Upper lobe of right lung (tissue), 1 donor: ENCODE data around the gene EGR2. TPM values are rescaled to one million over a fixed set of nuclear protein-coding genes. Genes with fewer than 3 reads are reported as not detected.

Source experiments
- ATAC-seq: fragments of 200-7000 bp; cut with Tn5 transposase; one replicate; pipeline ENCODE4 v1.9.1; 2020; ENCODE audit warnings: mild to moderate bottlenecking, moderate library complexity
- DNase-seq: peaks from one replicate; pipeline ENCODE4 v3.0.0-alpha.2; 2020
- H3K27ac ChIP-seq: fragments of 200-600 bp; one replicate; pipeline ENCODE4 v1.8.0; 2022
- H3K27me3 ChIP-seq: fragments of 200-600 bp; one replicate; pipeline ENCODE4 v1.8.0; 2022; ENCODE audit warnings: mild to moderate bottlenecking
- H3K36me3 ChIP-seq: fragments of 200-600 bp; one replicate; pipeline ENCODE4 v1.8.0; 2022
- H3K4me1 ChIP-seq: fragments of 200-600 bp; one replicate; pipeline ENCODE4 v1.8.0; 2022
- H3K4me3 ChIP-seq: fragments of 200-600 bp; one replicate; pipeline ENCODE4 v1.8.0; 2022; ENCODE audit warnings: mild to moderate bottlenecking
- H3K9me3 ChIP-seq: fragments of 200-600 bp; one replicate; pipeline ENCODE4 v1.8.0; 2022
- intact Hi-C: fragments of 100-400 bp; cut with DNase I; formaldehyde crosslinking; loops from one replicate; pipeline ENCODE4 v1.11.0; 2022
- total RNA-seq: library from RNA; stranded (reverse); fragmentation: NEBNext Ultra II Directional; extraction: Animal tissue kit (Norgen Biotek cat#: 25700); gene quantifications from one replicate; pipeline ENCODE4 v1.2.1, GENCODE V29; 2021
- TF ChIP-seq, protein P1 (sequence below): fragments of 200-600 bp; IDR thresholded peaks from one replicate; pipeline ENCODE4 v1.8.0; 2022; ENCODE audit warnings: antibody characterized with exemption
- donor health status: DM: no; HTN: yes; CAD: no; lungs with severe emphysema.

Gene EGR2
- total RNA-seq, 1 donor from 2014 or later, result 41.4 TPM

- H3K4me1 ChIP-seq, result peaks cover 28% of the 10 kb centered on the region
- H3K9me3 ChIP-seq, result no peaks in the 10 kb centered on the region
- DNase-seq (peak; percentile 67), ATAC-seq (no peak)
- H3K36me3 ChIP-seq, result no peaks in the 10 kb centered on the region
- intact Hi-C loops, result loop anchor here (10.0 kb wide), 1 partner anchor 370 kb away; no protein-coding TSS in a partner anchor
- peak overlapping the region; percentile 88 for H3K4me3 ChIP-seq
- TF ChIP-seq, protein P1, sequence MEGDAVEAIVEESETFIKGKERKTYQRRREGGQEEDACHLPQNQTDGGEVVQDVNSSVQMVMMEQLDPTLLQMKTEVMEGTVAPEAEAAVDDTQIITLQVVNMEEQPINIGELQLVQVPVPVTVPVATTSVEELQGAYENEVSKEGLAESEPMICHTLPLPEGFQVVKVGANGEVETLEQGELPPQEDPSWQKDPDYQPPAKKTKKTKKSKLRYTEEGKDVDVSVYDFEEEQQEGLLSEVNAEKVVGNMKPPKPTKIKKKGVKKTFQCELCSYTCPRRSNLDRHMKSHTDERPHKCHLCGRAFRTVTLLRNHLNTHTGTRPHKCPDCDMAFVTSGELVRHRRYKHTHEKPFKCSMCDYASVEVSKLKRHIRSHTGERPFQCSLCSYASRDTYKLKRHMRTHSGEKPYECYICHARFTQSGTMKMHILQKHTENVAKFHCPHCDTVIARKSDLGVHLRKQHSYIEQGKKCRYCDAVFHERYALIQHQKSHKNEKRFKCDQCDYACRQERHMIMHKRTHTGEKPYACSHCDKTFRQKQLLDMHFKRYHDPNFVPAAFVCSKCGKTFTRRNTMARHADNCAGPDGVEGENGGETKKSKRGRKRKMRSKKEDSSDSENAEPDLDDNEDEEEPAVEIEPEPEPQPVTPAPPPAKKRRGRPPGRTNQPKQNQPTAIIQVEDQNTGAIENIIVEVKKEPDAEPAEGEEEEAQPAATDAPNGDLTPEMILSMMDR, result no peak
- H3K27me3 ChIP-seq, result peaks cover 17% of the 10 kb centered on the region
- peak overlapping the region; percentile 86 for H3K27ac ChIP-seq
These were observed 1.3 kb downstream of the EGR2 start for GRCh38 chr10:62814756-62815380.

- no peak for ATAC-seq
- H3K4me1 ChIP-seq, result peaks cover 28% of the 10 kb centered on the region
- no peak overlapping the region for H3K27ac ChIP-seq
- no peak for DNase-seq
- intact Hi-C loops, result loop anchor here (10.0 kb wide), 1 partner anchor 369 kb away; no protein-coding TSS in a partner anchor
- peaks cover 17% of the 10 kb centered on the region for H3K27me3 ChIP-seq
- H3K9me3 ChIP-seq, result no peaks in the 10 kb centered on the region
- no peaks in the 10 kb centered on the region for H3K36me3 ChIP-seq
- peak overlapping the region; percentile 88 for H3K4me3 ChIP-seq
- TF ChIP-seq, protein P1, result no peak
These were observed 2.2 kb downstream of the EGR2 start for GRCh38 chr10:62813981-62814380.

DNA sequence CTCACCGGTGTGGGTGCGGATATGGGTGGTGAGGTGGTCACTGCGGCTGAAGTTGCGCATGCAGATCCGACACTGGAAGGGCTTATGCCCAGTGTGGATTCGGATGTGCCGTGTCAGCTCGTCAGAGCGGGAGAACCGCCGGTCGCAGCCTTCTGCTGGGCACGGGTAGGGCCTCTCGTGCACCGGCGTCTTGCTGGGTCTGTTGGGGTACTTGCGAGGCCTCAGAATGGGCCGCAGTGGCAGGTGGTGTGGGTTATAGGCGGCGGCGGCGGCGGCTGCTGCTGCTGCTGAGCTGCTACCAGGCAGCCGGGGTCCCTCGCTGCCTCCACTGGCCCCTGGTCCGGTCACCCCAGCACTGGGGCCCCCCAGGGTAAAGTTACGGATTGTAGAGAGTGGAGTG lies 2.7 kb downstream of the EGR2 start:
- H3K36me3 ChIP-seq, result no peaks in the 10 kb centered on the region
- H3K4me1 ChIP-seq, result peaks cover 30% of the 10 kb centered on the region
- TF ChIP-seq, protein P1, result no peak
- H3K4me3 ChIP-seq, result peak overlapping the region; percentile 21
- peaks cover 17% of the 10 kb centered on the region for H3K27me3 ChIP-seq
- H3K27ac ChIP-seq, result no peak overlapping the region
- intact Hi-C loops, result loop anchor here (10.0 kb wide), 1 partner anchor 369 kb away; no protein-coding TSS in a partner anchor
- ATAC-seq (no peak), DNase-seq (no peak)
- no peaks in the 10 kb centered on the region for H3K9me3 ChIP-seq

GRCh38 chr10:62812672-62813439 lies 3.3 kb downstream of the EGR2 start:
- Histone ChIP-seq H3K27ac (no peak overlapping the region), H3K4me1 (peaks cover 28% of the 10 kb centered on the region), H3K9me3 (no peaks in the 10 kb centered on the region), H3K27me3 (peaks cover 17% of the 10 kb centered on the region), H3K36me3 (no peaks in the 10 kb centered on the region), H3K4me3 (no peak overlapping the region)
- TF ChIP-seq, protein P1, result no peak
- DNase-seq (peak; percentile 63), ATAC-seq (no peak)
- intact Hi-C loops, result loop anchor here (10.0 kb wide), 1 partner anchor 368 kb away; no protein-coding TSS in a partner anchor

- TF ChIP-seq, protein P1, result no peak
- peaks cover 39% of the 10 kb centered on the region for H3K4me1 ChIP-seq
- DNase-seq (no peak), ATAC-seq (no peak)
- no peak overlapping the region for H3K4me3 ChIP-seq
- intact Hi-C loops, result loop anchor here (10.0 kb wide), 1 partner anchor 367 kb away; no protein-coding TSS in a partner anchor
- no peak overlapping the region for H3K27ac ChIP-seq
- H3K36me3 ChIP-seq, result no peaks in the 10 kb centered on the region
- no peaks in the 10 kb centered on the region for H3K9me3 ChIP-seq
- peaks cover 17% of the 10 kb centered on the region for H3K27me3 ChIP-seq
These were observed 4.8 kb downstream of the EGR2 start for GRCh38 chr10:62811159-62811875.
